ENCODE results near the gene FBLN7.

DNA sequence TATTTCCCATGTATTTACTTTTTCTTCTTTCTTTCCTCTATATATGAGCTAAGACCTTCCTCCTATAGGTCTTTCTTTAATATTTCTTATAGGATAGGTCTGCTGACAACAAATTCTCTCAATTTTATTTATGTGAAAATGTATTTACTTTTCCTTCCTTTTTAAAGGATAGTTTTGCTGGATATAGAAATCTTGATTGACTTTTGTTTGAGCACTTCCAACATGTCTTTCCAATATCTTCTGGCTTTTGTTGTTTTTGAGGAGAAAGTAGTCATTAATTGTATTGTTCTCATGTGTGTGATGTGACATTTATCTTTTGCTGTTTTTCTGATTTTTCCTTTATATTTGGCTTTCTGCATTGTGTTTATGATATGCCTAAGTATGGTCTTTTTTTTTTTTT is 28.9 kb upstream of the FBLN7 start:
- TF ChIP-seq, protein P1, sequence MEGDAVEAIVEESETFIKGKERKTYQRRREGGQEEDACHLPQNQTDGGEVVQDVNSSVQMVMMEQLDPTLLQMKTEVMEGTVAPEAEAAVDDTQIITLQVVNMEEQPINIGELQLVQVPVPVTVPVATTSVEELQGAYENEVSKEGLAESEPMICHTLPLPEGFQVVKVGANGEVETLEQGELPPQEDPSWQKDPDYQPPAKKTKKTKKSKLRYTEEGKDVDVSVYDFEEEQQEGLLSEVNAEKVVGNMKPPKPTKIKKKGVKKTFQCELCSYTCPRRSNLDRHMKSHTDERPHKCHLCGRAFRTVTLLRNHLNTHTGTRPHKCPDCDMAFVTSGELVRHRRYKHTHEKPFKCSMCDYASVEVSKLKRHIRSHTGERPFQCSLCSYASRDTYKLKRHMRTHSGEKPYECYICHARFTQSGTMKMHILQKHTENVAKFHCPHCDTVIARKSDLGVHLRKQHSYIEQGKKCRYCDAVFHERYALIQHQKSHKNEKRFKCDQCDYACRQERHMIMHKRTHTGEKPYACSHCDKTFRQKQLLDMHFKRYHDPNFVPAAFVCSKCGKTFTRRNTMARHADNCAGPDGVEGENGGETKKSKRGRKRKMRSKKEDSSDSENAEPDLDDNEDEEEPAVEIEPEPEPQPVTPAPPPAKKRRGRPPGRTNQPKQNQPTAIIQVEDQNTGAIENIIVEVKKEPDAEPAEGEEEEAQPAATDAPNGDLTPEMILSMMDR (IDR thresholded peaks at IDR 0.05): no peak
- no peak for TF ChIP-seq POLR2A (IDR thresholded peaks at IDR 0.05)

All from heart left ventricle (tissue), 13 donors.